ENCODE results near the gene SCGB1A1. TPM values are rescaled to one million over a fixed set of nuclear protein-coding genes. Genes with fewer than 3 reads are reported as not detected.

Gene SCGB1A1
- total and polyA plus RNA-seq, 11 donors, result not detected

GRCh38 chr11:62466444-62466843 is 47.6 kb downstream of the SCGB1A1 start:
- H3K4me3 ChIP-seq, result no peak overlapping the region
- TF ChIP-seq POLR2A (IDR thresholded peaks at IDR 0.05), result no peak
- no peak for TF ChIP-seq CTCF (IDR thresholded peaks at IDR 0.05)
- DNase-seq, result no peak
- no peaks in the 10 kb centered on the region for H3K9me3 ChIP-seq
- no peaks in the 10 kb centered on the region for H3K36me3 ChIP-seq
- intact Hi-C loops (cut with DNase I), result no loop called here
- ATAC-seq, result no peak
- H3K27ac ChIP-seq, result no peak overlapping the region
- WGBS, 4 donors, result 90 to 93% (median 91%) methylated on average over 2 of the region's 2 CpGs
- no peaks in the 10 kb centered on the region for H3K27me3 ChIP-seq
- peaks cover 0 to 14% (median 0%) of the 10 kb centered on the region in 12 donors for H3K4me1 ChIP-seq

GRCh38 chr11:62468577-62468976 is 49.7 kb downstream of the SCGB1A1 start:
- H3K27ac ChIP-seq, result no peak overlapping the region
- H3K4me1 ChIP-seq, result peaks cover 0 to 4% (median 0%) of the 10 kb centered on the region in 12 donors
- no peaks in the 10 kb centered on the region for H3K9me3 ChIP-seq
- no peak overlapping the region for H3K4me3 ChIP-seq
- intact Hi-C loops (cut with DNase I), result no loop called here
- ATAC-seq (no peak), DNase-seq (no peak)
- no peaks in the 10 kb centered on the region for H3K27me3 ChIP-seq
- 73 to 84% (median 79%) methylated on average over 2 of the region's 2 CpGs for WGBS, 4 donors
- TF ChIP-seq POLR2A (IDR thresholded peaks at IDR 0.05), result no peak
- TF ChIP-seq CTCF (IDR thresholded peaks at IDR 0.05), result no peak
- no peaks in the 10 kb centered on the region for H3K36me3 ChIP-seq

GRCh38 chr11:62471603-62472002 is 52.8 kb downstream of the SCGB1A1 start:
- Histone ChIP-seq H3K27me3 (no peaks in the 10 kb centered on the region), H3K4me1 (peaks cover 0 to 4% (median 0%) of the 10 kb centered on the region in 12 donors), H3K36me3 (no peaks in the 10 kb centered on the region), H3K9me3 (no peaks in the 10 kb centered on the region), H3K4me3 (no peak overlapping the region), H3K27ac (peak overlapping the region in 1 of 12 donors; percentile 82)
- intact Hi-C loops (cut with DNase I), result no loop called here
- no peak for TF ChIP-seq POLR2A (IDR thresholded peaks at IDR 0.05)
- no peak for TF ChIP-seq CTCF (IDR thresholded peaks at IDR 0.05)
- 95 to 99% (median 98%) methylated on average over 7 of the region's 7 CpGs for WGBS, 4 donors
- ATAC-seq, result peak in 1 of 4 donors; percentile 18
- DNase-seq, result no peak

- ATAC-seq (peak; percentile 5 to 64 (median 31)), DNase-seq (no peak)
- Histone ChIP-seq H3K27me3 (no peaks in the 10 kb centered on the region), H3K9me3 (no peaks in the 10 kb centered on the region), H3K4me3 (no peak overlapping the region), H3K27ac (peak overlapping the region in 1 of 12 donors; percentile 82), H3K4me1 (peaks cover 0 to 4% (median 0%) of the 10 kb centered on the region in 12 donors), H3K36me3 (no peaks in the 10 kb centered on the region)
- 76 to 83% (median 80%) methylated on average over 9 of the region's 9 CpGs for WGBS, 4 donors
- intact Hi-C loops (cut with DNase I), result no loop called here
- TF ChIP-seq POLR2A (IDR thresholded peaks at IDR 0.05) (no peak), CTCF (IDR thresholded peaks at IDR 0.05) (no peak)
These were observed 53.4 kb downstream of the SCGB1A1 start for GRCh38 chr11:62472063-62472884.

Other genes starting within 250 kb of the SCGB1A1 start
- gene SCGB1D1, start 228.8 kb upstream of the SCGB1A1 start, total RNA-seq, result not detected
- not detected for gene SCGB1D1, start 228.8 kb upstream of the SCGB1A1 start, polyA plus RNA-seq
- not detected for gene SCGB2A1, start 210.4 kb upstream of the SCGB1A1 start, total RNA-seq
- not detected for gene SCGB2A1, start 210.4 kb upstream of the SCGB1A1 start, polyA plus RNA-seq
- gene SCGB1D2, start 176.8 kb upstream of the SCGB1A1 start, total RNA-seq, result 1 to 10 TPM in 4 of 9 donors, under 1 TPM in 1, not detected in 4; 0.67 to 3.8 (median 1.5) TPM
- gene SCGB1D2, start 176.8 kb upstream of the SCGB1A1 start, polyA plus RNA-seq, result 1 to 10 TPM in 1 of 2 donors, under 1 TPM in 1; 0.36 to 3.1 TPM
- gene SCGB2A2, start 148.9 kb upstream of the SCGB1A1 start, total RNA-seq, result not detected
- not detected for gene SCGB2A2, start 148.9 kb upstream of the SCGB1A1 start, polyA plus RNA-seq
- not detected for gene SCGB1D4, start 120.0 kb upstream of the SCGB1A1 start, total RNA-seq
- gene SCGB1D4, start 120.0 kb upstream of the SCGB1A1 start, polyA plus RNA-seq, result not detected
- gene ASRGL1, start 81.6 kb upstream of the SCGB1A1 start, total RNA-seq, result 10 to 100 TPM in 1 of 9 donors, 1 to 10 TPM in 8; 1.4 to 13.2 (median 3.2) TPM
- 1 to 10 TPM; 1.9 to 6.2 TPM for gene ASRGL1, start 81.6 kb upstream of the SCGB1A1 start, polyA plus RNA-seq
- gene AHNAK, start 127.8 kb downstream of the SCGB1A1 start, total RNA-seq, result 100 to 1,000 TPM; 251 to 861 (median 409) TPM
- gene AHNAK, start 127.8 kb downstream of the SCGB1A1 start, polyA plus RNA-seq, result 100 to 1,000 TPM in 1 of 2 donors, 10 to 100 TPM in 1; 84.4 to 251 TPM
- gene EEF1G, start 154.9 kb downstream of the SCGB1A1 start, total RNA-seq, result 1,000 to 10,000 TPM in 3 of 9 donors, 100 to 1,000 TPM in 6; 799 to 1,135 (median 929) TPM
- 1,000 to 10,000 TPM in 1 of 2 donors, 100 to 1,000 TPM in 1; 549 to 1,190 TPM for gene EEF1G, start 154.9 kb downstream of the SCGB1A1 start, polyA plus RNA-seq
- 10 to 100 TPM in 7 of 9 donors, 1 to 10 TPM in 2; 6.3 to 16.3 (median 11.3) TPM for gene TUT1, start 172.5 kb downstream of the SCGB1A1 start, total RNA-seq
- 10 to 100 TPM in 1 of 2 donors, 1 to 10 TPM in 1; 8.5 to 12.2 TPM for gene TUT1, start 172.5 kb downstream of the SCGB1A1 start, polyA plus RNA-seq
- gene MTA2, start 182.8 kb downstream of the SCGB1A1 start, total RNA-seq, result 10 to 100 TPM; 24.1 to 55.3 (median 33.7) TPM
- 10 to 100 TPM; 18.4 to 40.3 TPM for gene MTA2, start 182.8 kb downstream of the SCGB1A1 start, polyA plus RNA-seq
- 10 to 100 TPM in 8 of 9 donors, 1 to 10 TPM in 1; 8.8 to 40.9 (median 16.2) TPM for gene EML3, start 193.7 kb downstream of the SCGB1A1 start, total RNA-seq
- gene EML3, start 193.7 kb downstream of the SCGB1A1 start, polyA plus RNA-seq, result 10 to 100 TPM; 14.7 to 15.3 TPM
- 1 to 10 TPM; 1.5 to 5.8 (median 2.1) TPM for gene ROM1, start 194.2 kb downstream of the SCGB1A1 start, total RNA-seq
- gene ROM1, start 194.2 kb downstream of the SCGB1A1 start, polyA plus RNA-seq, result 1 to 10 TPM; 2.9 to 5.3 TPM
- 10 to 100 TPM in 7 of 9 donors, 1 to 10 TPM in 2; 9.2 to 20.5 (median 12.3) TPM for gene B3GAT3, start 203.0 kb downstream of the SCGB1A1 start, total RNA-seq
- gene B3GAT3, start 203.0 kb downstream of the SCGB1A1 start, polyA plus RNA-seq, result 10 to 100 TPM; 19.1 to 38.1 TPM
- gene GANAB, start 227.6 kb downstream of the SCGB1A1 start, total RNA-seq, result 100 to 1,000 TPM in 4 of 9 donors, 10 to 100 TPM in 5; 64.4 to 182 (median 99.1) TPM
- gene GANAB, start 227.6 kb downstream of the SCGB1A1 start, polyA plus RNA-seq, result 100 to 1,000 TPM in 1 of 2 donors, 10 to 100 TPM in 1; 49.3 to 113 TPM
- 10 to 100 TPM in 7 of 9 donors, 1 to 10 TPM in 2; 9.1 to 23.2 (median 11.5) TPM for gene INTS5, start 234.3 kb downstream of the SCGB1A1 start, total RNA-seq
- 10 to 100 TPM in 1 of 2 donors, 1 to 10 TPM in 1; 3.3 to 15.5 TPM for gene INTS5, start 234.3 kb downstream of the SCGB1A1 start, polyA plus RNA-seq
- 10 to 100 TPM; 24.0 to 56.2 (median 28.5) TPM for gene C11orf98, start 246.2 kb downstream of the SCGB1A1 start, total RNA-seq
- gene C11orf98, start 246.2 kb downstream of the SCGB1A1 start, polyA plus RNA-seq, result 100 to 1,000 TPM in 1 of 2 donors, 10 to 100 TPM in 1; 75.1 to 191 TPM
- gene CSKMT, start 246.3 kb downstream of the SCGB1A1 start, total RNA-seq, result 1 to 10 TPM in 7 of 9 donors, under 1 TPM in 2; 0.38 to 8.7 (median 4.2) TPM
- 1 to 10 TPM; 4.4 to 6.6 TPM for gene CSKMT, start 246.3 kb downstream of the SCGB1A1 start, polyA plus RNA-seq